ENCODE data around the gene RAB36. TPM values are rescaled to one million over a fixed set of nuclear protein-coding genes. Genes with fewer than 3 reads are reported as not detected.

RAB36 gene
- polyA plus RNA-seq, 1 of the 3 experiments (the other 2 are of a cell fraction), result 6.6 TPM

DNA sequence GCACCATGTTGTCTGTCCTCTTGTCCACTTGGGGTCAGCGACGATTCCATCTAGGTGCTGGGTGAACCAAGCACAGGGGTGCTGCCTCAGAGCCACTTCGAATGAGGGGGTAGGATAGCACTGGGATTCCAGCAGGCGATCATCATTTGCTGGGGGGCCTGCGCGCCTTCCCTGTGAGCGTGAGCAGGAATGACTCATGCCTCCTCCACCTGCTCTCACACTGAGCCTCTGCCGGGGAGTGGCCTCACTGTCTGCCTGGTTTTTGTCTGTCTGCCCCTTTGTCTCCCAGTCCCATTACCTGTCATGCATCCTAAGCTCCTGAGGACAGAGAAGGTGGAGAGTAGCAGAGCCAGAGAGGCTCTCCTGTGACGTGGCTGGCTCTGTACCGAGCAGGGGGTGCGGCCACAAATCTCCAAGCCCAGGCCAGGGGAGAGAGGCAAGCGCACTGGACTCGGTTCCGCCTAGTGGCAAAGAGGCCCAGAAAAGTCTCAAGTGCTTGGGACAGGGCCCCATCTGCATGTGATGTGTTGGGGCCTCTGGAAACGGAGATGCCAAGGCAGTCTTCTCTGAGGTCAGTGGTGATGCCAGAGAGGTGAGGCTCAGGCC, 34.3 kb upstream of the RAB36 start (continued):
- TF ChIP-seq FOSL2 (IDR thresholded peaks at IDR 0.05; ENCODE audit: borderline replicate concordance, low read depth), result no peak
- TF ChIP-seq, protein P1, sequence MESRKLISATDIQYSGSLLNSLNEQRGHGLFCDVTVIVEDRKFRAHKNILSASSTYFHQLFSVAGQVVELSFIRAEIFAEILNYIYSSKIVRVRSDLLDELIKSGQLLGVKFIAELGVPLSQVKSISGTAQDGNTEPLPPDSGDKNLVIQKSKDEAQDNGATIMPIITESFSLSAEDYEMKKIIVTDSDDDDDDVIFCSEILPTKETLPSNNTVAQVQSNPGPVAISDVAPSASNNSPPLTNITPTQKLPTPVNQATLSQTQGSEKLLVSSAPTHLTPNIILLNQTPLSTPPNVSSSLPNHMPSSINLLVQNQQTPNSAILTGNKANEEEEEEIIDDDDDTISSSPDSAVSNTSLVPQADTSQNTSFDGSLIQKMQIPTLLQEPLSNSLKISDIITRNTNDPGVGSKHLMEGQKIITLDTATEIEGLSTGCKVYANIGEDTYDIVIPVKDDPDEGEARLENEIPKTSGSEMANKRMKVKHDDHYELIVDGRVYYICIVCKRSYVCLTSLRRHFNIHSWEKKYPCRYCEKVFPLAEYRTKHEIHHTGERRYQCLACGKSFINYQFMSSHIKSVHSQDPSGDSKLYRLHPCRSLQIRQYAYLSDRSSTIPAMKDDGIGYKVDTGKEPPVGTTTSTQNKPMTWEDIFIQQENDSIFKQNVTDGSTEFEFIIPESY (IDR thresholded peaks at IDR 0.05; ENCODE audit: borderline replicate concordance, low read depth), result no peak
- TF ChIP-seq RCOR1 (IDR thresholded peaks at IDR 0.05; ENCODE audit: low read length), result no peak

DNA sequence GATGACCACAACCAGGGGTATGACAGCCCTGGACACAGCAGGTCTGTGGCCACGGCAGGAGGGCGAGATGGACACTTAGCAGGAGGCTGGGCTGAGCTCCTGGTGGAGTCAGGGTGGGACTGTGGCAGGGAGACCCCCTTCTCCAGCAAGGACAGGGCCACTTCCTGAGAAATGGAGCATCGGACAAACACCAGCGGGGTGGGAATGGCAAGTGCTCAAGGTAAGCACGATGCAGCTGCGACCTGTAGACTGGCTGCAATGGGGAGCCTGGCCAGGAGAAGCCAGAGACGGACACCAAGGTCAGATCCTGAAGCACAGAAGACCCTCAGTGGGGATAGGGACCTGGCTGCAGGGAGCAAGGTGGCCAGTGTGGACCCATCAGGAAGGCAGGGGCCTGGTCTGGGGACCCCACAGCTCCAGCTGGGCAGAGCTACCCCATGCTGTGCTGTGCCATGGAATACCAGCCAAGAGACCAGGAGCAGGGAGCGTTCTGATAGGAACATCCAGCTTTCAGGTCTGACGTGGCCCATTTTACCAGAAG, 32.7 kb upstream of the RAB36 start:
- ChIA-PET POLR2A (interaction anchor here (1.1 kb wide), 1 partner anchor 43 kb away, joined by 6 read pairs; the partner anchor contains the start of gene GNAZ), CTCF (interaction anchor here (0.9 to 4.0 kb wide), 7 partner anchors 11 to 359 kb away, joined by 3 to 47 read pairs (median 6); no protein-coding TSS in a partner anchor)
- H3K9me2 ChIP-seq, result no peaks in the 10 kb centered on the region
- no peaks in the 10 kb centered on the region for H3F3A ChIP-seq (replicated peaks; ENCODE audit: insufficient read depth)
- H3K9ac ChIP-seq, result no peak overlapping the region
- H3K9me3 ChIP-seq, result no peaks in the 10 kb centered on the region
- no peaks in the 10 kb centered on the region for H3K36me3 ChIP-seq (replicated peaks in 1 of 2; ENCODE audit: control insufficient read depth in 1 of 2, insufficient read depth in 2 of 2, low read length in 1 of 2)
- peak overlapping the region in 1 of 2 experiments; percentile 86; a peak in 2 of 4 replicates for H3K27ac ChIP-seq (ENCODE audit: low read depth in 2 of 2, low read length in 1 of 2)
- no peak overlapping the region for H3K4me2 ChIP-seq
- H3K4me3 ChIP-seq (ENCODE audit: low read depth in 2 of 2, low read length in 1 of 2), result no peak overlapping the region
- 100% methylated on average over 6 of the region's 9 CpGs for WGBS (ENCODE audit: low lambda C conversion rate)
- peaks cover 0 to 96% of the 10 kb centered on the region in 2 experiments; a peak in 1 of 4 replicates for H3K4me1 ChIP-seq (ENCODE audit: control insufficient read depth in 1 of 2, insufficient read depth in 2 of 2, low read depth in 1 of 2, low read length in 1 of 2)
- no peaks in the 10 kb centered on the region for H4K20me1 ChIP-seq (ENCODE audit: insufficient read depth)
- H3K79me2 ChIP-seq (ENCODE audit: insufficient read depth), result no peaks in the 10 kb centered on the region
- DNase-seq, result no peak
- no peak for TF ChIP-seq CHD2 (IDR thresholded peaks at IDR 0.05; ENCODE audit: low read length, partially characterized antibody)
- no peak for TF ChIP-seq FOXJ3 (CRISPR knock-in tag; IDR thresholded peaks at IDR 0.05)
- TF ChIP-seq FOXM1 (IDR thresholded peaks at IDR 0.05; ENCODE audit: low read depth), result no peak
- H3K27me3 ChIP-seq (ENCODE audit: insufficient read depth), result no peaks in the 10 kb centered on the region
- H2AFZ ChIP-seq (ENCODE audit: low read depth), result no peak overlapping the region

DNA sequence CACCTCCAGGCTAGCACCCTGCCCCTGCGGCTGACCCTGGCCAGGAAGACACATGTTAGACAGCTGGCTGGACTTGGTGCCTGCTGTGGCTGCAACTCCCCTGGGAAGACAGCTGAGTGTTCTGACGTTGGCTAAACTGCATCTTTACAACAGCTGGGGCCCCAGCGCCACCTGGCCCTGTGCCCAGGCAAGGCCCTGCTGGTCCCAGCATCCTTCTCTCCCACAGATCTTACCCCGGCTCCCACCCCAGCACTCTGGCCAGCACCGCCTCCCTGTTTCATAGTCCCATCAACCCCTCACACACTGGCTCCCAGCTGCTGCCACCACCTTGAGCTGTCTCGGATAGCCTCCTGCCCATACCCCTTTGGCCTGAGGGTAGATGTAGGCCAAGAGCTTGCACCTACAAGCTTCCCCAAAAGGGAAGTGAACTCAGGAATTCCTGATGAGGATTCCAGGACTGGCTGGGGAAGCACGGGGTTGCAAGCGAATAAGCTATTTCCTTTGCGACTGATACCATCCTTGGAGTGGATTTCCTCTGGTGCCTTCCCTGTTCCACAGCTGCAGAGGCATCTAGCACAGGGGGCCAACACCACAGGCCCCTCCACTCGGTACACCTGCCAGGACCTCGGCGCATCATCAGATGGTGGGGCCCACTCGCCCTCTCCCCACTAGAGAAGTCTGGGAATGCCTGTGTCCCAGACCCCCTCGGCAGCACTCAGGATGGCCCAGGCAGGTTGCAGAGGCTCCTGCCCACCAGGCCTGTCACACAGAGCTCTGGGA, 32.0 kb upstream of the RAB36 start:
- Histone ChIP-seq H3K9ac (no peak overlapping the region), H3K4me2 (no peak overlapping the region), H3K79me2 (ENCODE audit: insufficient read depth) (no peaks in the 10 kb centered on the region), H3F3A (replicated peaks; ENCODE audit: insufficient read depth) (no peaks in the 10 kb centered on the region), H3K27ac (ENCODE audit: low read depth in 2 of 2, low read length in 1 of 2) (peak overlapping the region in 1 of 2 experiments; percentile 86; a peak in 2 of 4 replicates), H4K20me1 (ENCODE audit: insufficient read depth) (no peaks in the 10 kb centered on the region), H3K4me1 (ENCODE audit: control insufficient read depth in 1 of 2, insufficient read depth in 2 of 2, low read depth in 1 of 2, low read length in 1 of 2) (peaks cover 0 to 98% of the 10 kb centered on the region in 2 experiments; a peak in 1 of 4 replicates), H3K36me3 (replicated peaks in 1 of 2; ENCODE audit: control insufficient read depth in 1 of 2, insufficient read depth in 2 of 2, low read length in 1 of 2) (no peaks in the 10 kb centered on the region), H2AFZ (ENCODE audit: low read depth) (no peak overlapping the region), H3K4me3 (ENCODE audit: low read depth in 2 of 2, low read length in 1 of 2) (no peak overlapping the region), H3K9me3 (no peaks in the 10 kb centered on the region), H3K9me2 (no peaks in the 10 kb centered on the region), H3K27me3 (ENCODE audit: insufficient read depth) (no peaks in the 10 kb centered on the region)
- TF ChIP-seq CHD2 (IDR thresholded peaks at IDR 0.05; ENCODE audit: low read length, partially characterized antibody) (peak; percentile 60), FOXJ3 (CRISPR knock-in tag; IDR thresholded peaks at IDR 0.05) (no peak), NRF1 (IDR thresholded peaks at IDR 0.05; ENCODE audit: low read depth, low read length) (no peak)
- TF ChIP-seq, protein P2, sequence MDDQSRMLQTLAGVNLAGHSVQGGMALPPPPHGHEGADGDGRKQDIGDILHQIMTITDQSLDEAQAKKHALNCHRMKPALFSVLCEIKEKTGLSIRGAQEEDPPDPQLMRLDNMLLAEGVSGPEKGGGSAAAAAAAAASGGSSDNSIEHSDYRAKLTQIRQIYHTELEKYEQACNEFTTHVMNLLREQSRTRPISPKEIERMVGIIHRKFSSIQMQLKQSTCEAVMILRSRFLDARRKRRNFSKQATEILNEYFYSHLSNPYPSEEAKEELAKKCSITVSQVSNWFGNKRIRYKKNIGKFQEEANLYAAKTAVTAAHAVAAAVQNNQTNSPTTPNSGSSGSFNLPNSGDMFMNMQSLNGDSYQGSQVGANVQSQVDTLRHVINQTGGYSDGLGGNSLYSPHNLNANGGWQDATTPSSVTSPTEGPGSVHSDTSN (IDR thresholded peaks at IDR 0.05), result no peak
- WGBS (ENCODE audit: low lambda C conversion rate), result 89% methylated on average over 11 of the region's 14 CpGs
- ChIA-PET CTCF (interaction anchor here (0.6 to 4.0 kb wide), 9 partner anchors 9 to 750 kb away, joined by 3 to 47 read pairs (median 3); no protein-coding TSS in a partner anchor), POLR2A (interaction anchor here (0.7 to 1.6 kb wide), 3 partner anchors 44 to 655 kb away, joined by 3 to 6 read pairs (median 3); partner anchors contain the start of genes CHCHD10 and GNAZ)
- DNase-seq, result peak; percentile 84

Data from SK-N-SH (cell line).